GM12892 (cell line): Measurements from ENCODE around the gene NTF4.

ENCODE experiments used
- POLR2A ChIP-seq: IDR thresholded peaks from 2 replicates; pipeline ENCODE4 v1.6.1; 2011; ENCODE audit warnings: low read depth, low read length, control low read depth
- POLR2AphosphoS5 ChIP-seq: IDR thresholded peaks from 2 replicates; pipeline ENCODE4 v1.6.1; 2011; ENCODE audit warnings: low read depth, low read length, control low read depth
- TAF1 ChIP-seq: IDR thresholded peaks from 2 replicates; pipeline ENCODE4 v1.6.1; 2011; ENCODE audit warnings: low read depth, mild to moderate bottlenecking, control low read depth, low read length, borderline replicate concordance

DNA sequence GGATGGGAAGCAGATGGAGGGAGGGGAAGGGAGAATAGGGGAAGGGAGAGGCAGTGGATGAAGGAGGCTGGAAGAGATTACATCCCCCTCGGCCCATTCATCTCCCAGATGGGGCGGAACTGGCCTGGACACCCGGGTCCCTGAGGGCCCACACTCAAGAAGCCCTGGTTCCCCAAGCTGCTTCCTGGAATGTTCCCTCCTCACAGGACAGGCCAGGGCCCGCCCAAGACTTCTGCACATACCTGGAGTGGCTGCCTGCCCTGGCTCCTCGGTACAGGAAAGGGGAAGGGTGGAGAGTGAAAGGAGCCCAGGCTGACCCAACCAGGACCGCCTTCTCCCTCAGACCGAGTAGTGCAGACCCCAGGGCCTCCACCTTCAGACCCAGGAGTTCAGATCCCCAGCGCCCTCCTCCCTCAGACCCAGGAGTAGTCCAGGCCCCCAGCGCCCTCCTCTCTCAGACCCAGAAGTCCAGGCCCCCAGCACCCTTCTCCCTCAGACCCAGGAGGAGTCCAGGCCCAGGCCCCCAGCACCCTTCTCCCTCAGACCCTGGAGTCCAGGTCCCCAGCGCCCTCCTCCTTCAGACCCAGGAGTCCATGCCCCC lies 489 bp downstream of the NTF4 start:
- TF ChIP-seq POLR2A (no peak), POLR2AphosphoS5 (no peak), TAF1 (no peak)
